ENCODE results near the gene FAM124B. TPM values are rescaled to one million over a fixed set of nuclear protein-coding genes. Genes with fewer than 3 reads are reported as not detected.

Gene FAM124B
- polyA plus RNA-seq, 1 of the 3 experiments (the other 2 are of a cell fraction), result not detected

GRCh38 chr2:224444783-224445182, 42.9 kb upstream of the FAM124B start:
- CTCF ChIA-PET, result interaction anchor here (1.0 kb wide), 1 partner anchor 91 kb away, joined by 4 read pairs; no protein-coding TSS in a partner anchor

GRCh38 chr2:224444021-224444420, 42.1 kb upstream of the FAM124B start:
- Histone ChIP-seq H3K9me2 (no peaks in the 10 kb centered on the region), H2AFZ (ENCODE audit: low read depth) (no peak overlapping the region), H3K4me2 (no peak overlapping the region), H3K4me1 (ENCODE audit: control insufficient read depth in 1 of 2, insufficient read depth in 2 of 2, low read depth in 1 of 2, low read length in 1 of 2) (peaks cover 0 to 2% of the 10 kb centered on the region in 2 experiments; a peak in 1 of 4 replicates), H3K27me3 (ENCODE audit: insufficient read depth) (no peaks in the 10 kb centered on the region), H3K9me3 (no peaks in the 10 kb centered on the region), H4K20me1 (ENCODE audit: insufficient read depth) (no peaks in the 10 kb centered on the region), H3K79me2 (ENCODE audit: insufficient read depth) (no peaks in the 10 kb centered on the region), H3K27ac (ENCODE audit: low read depth in 2 of 2, low read length in 1 of 2) (no peak overlapping the region), H3K9ac (no peak overlapping the region), H3K4me3 (ENCODE audit: low read depth in 2 of 2, low read length in 1 of 2) (no peak overlapping the region), H3F3A (replicated peaks; ENCODE audit: insufficient read depth) (no peaks in the 10 kb centered on the region), H3K36me3 (replicated peaks in 1 of 2; ENCODE audit: control insufficient read depth in 1 of 2, insufficient read depth in 2 of 2, low read length in 1 of 2) (no peaks in the 10 kb centered on the region)
- TF ChIP-seq MXI1 (IDR thresholded peaks at IDR 0.05; ENCODE audit: low read depth, low read length) (no peak), GABPA (IDR thresholded peaks at IDR 0.05; ENCODE audit: low read depth) (no peak), RFX5 (IDR thresholded peaks at IDR 0.05; ENCODE audit: low read length) (no peak), EZH2phosphoT487 (IDR thresholded peaks at IDR 0.05; ENCODE audit: borderline replicate concordance, low read depth) (no peak), MAX (IDR thresholded peaks at IDR 0.05; ENCODE audit: low read depth) (no peak), EP300 (IDR thresholded peaks at IDR 0.05; ENCODE audit: borderline replicate concordance in 1 of 2, low read depth in 1 of 2, low read length in 1 of 2) (no peak), FOSL2 (IDR thresholded peaks at IDR 0.05; ENCODE audit: borderline replicate concordance, low read depth) (no peak), FOXJ3 (CRISPR knock-in tag; IDR thresholded peaks at IDR 0.05) (no peak), ELF1 (IDR thresholded peaks at IDR 0.05) (no peak), TAF1 (IDR thresholded peaks at IDR 0.05; ENCODE audit: borderline replicate concordance, low read depth, low read length) (no peak), NRF1 (IDR thresholded peaks at IDR 0.05; ENCODE audit: low read depth, low read length) (no peak), PBX3 (IDR thresholded peaks at IDR 0.05) (no peak), REST (IDR thresholded peaks at IDR 0.05; ENCODE audit: low read depth, low read length) (no peak), CHD2 (IDR thresholded peaks at IDR 0.05; ENCODE audit: low read length, partially characterized antibody) (no peak), ZBTB33 (IDR thresholded peaks at IDR 0.05; ENCODE audit: borderline replicate concordance, low read depth) (no peak), SMC3 (IDR thresholded peaks at IDR 0.05; ENCODE audit: low read depth, low read length) (no peak), TCF12 (IDR thresholded peaks at IDR 0.05) (no peak)
- DNase-seq, result no peak
- WGBS (ENCODE audit: low lambda C conversion rate), result 74% methylated on average over 5 of the region's 5 CpGs
- POLR2A ChIA-PET, result no interaction called here
- CTCF ChIA-PET, result no interaction called here

More at GRCh38 chr2:224444783-224445182, 42.9 kb upstream of the FAM124B start:
- H3K27ac ChIP-seq (ENCODE audit: low read depth in 2 of 2, low read length in 1 of 2), result no peak overlapping the region
- H3K79me2 ChIP-seq (ENCODE audit: insufficient read depth), result no peaks in the 10 kb centered on the region
- no peaks in the 10 kb centered on the region for H3K36me3 ChIP-seq (replicated peaks in 1 of 2; ENCODE audit: control insufficient read depth in 1 of 2, insufficient read depth in 2 of 2, low read length in 1 of 2)
- DNase-seq, result no peak
- H3K9me2 ChIP-seq, result no peaks in the 10 kb centered on the region
- H3K27me3 ChIP-seq (ENCODE audit: insufficient read depth), result no peaks in the 10 kb centered on the region
- H3K9ac ChIP-seq, result no peak overlapping the region
- H3K4me1 ChIP-seq (ENCODE audit: control insufficient read depth in 1 of 2, insufficient read depth in 2 of 2, low read depth in 1 of 2, low read length in 1 of 2), result peaks cover 0 to 2% of the 10 kb centered on the region in 2 experiments; a peak in 1 of 4 replicates
- no peaks in the 10 kb centered on the region for H3K9me3 ChIP-seq
- no peak for TF ChIP-seq EZH2phosphoT487 (IDR thresholded peaks at IDR 0.05; ENCODE audit: borderline replicate concordance, low read depth)
- TF ChIP-seq JUND (IDR thresholded peaks at IDR 0.05), result no peak
- TF ChIP-seq NFIC (IDR thresholded peaks at IDR 0.05; ENCODE audit: borderline replicate concordance), result no peak
- H4K20me1 ChIP-seq (ENCODE audit: insufficient read depth), result no peaks in the 10 kb centered on the region
- H3K4me3 ChIP-seq (ENCODE audit: low read depth in 2 of 2, low read length in 1 of 2), result no peak overlapping the region
- no peak overlapping the region for H3K4me2 ChIP-seq
- POLR2A ChIA-PET, result no interaction called here
- WGBS (ENCODE audit: low lambda C conversion rate), result 87% methylated on average over 4 of the region's 4 CpGs
- H3F3A ChIP-seq (replicated peaks; ENCODE audit: insufficient read depth), result no peaks in the 10 kb centered on the region
- no peak overlapping the region for H2AFZ ChIP-seq (ENCODE audit: low read depth)
